NCI-H2107 (cell line): ENCODE results near the gene TTLL5.
A peak's percentile ranks its signal among the peaks of the same experiment; 100 is the strongest.

Experiments used
- DNase-seq: peaks from one replicate; lab custom pipeline; 2025; lab: John Stamatoyannopoulos, UW

The TTLL5 gene

GRCh38 chr14:75969891-75970290, 308.8 kb downstream of the TTLL5 start:
- no peak for DNase-seq

- DNase-seq = no peak
Observed at GRCh38 chr14:75970989-75971388, 309.9 kb downstream of the TTLL5 start.

- no peak for DNase-seq
Observed at GRCh38 chr14:75971509-75971908, 310.5 kb downstream of the TTLL5 start.

- no peak for DNase-seq
Observed at GRCh38 chr14:75972801-75973421, 311.9 kb downstream of the TTLL5 start.

GRCh38 chr14:75976826-75977581, 316.0 kb downstream of the TTLL5 start:
- DNase-seq = no peak

- DNase-seq = no peak
Observed at GRCh38 chr14:75977582-75977943, 316.5 kb downstream of the TTLL5 start.

GRCh38 chr14:75978249-75978731, 317.2 kb downstream of the TTLL5 start:
- no peak for DNase-seq

GRCh38 chr14:75979071-75979571, 318.1 kb downstream of the TTLL5 start:
- no peak for DNase-seq

- DNase-seq = no peak
Observed at GRCh38 chr14:75979648-75980565, 318.9 kb downstream of the TTLL5 start.

- DNase-seq = peak; percentile 15
Observed at GRCh38 chr14:75980856-75981255, 319.8 kb downstream of the TTLL5 start.

- peak; percentile 53 for DNase-seq
Observed at GRCh38 chr14:75981426-75982265, 320.6 kb downstream of the TTLL5 start, which contains the start of gene TGFB3. Gene TGFB3 (minus strand): TSS chr14:75981995. CDS start chr14:75980893, 1,102 bp downstream.

GRCh38 chr14:75982266-75983018, 321.4 kb downstream of the TTLL5 start:
- peak; percentile 77 for DNase-seq

- no peak for DNase-seq
Observed at GRCh38 chr14:75983019-75983358, 321.9 kb downstream of the TTLL5 start.

GRCh38 chr14:75984674-75985073, 323.6 kb downstream of the TTLL5 start:
- DNase-seq = no peak

- peak; percentile 79 for DNase-seq
Observed at GRCh38 chr14:75985618-75986438, 324.8 kb downstream of the TTLL5 start, which contains the start of gene IFT43. Gene IFT43 (plus strand): TSS chr14:75985763. CDS start chr14:75985787, 24 bp downstream.

- DNase-seq = no peak
Observed at GRCh38 chr14:75986439-75986765, 325.4 kb downstream of the TTLL5 start.

- no peak for DNase-seq
Observed at GRCh38 chr14:75987201-75987970, 326.3 kb downstream of the TTLL5 start.

- DNase-seq = no peak
Observed at GRCh38 chr14:75989134-75989533, 328.1 kb downstream of the TTLL5 start.

- no peak for DNase-seq
Observed at GRCh38 chr14:75990297-75990696, 329.3 kb downstream of the TTLL5 start.
